Neural cell (in vitro differentiated cells): ENCODE results near the gene KMT2B.

Source experiments
- EP300 ChIP-seq: fragments of 450-650 bp; conservative IDR thresholded peaks from 2 replicates; pipeline ENCODE4 v1.6.1; 2014; ENCODE audit warnings: antibody characterized with exemption, mild to moderate bottlenecking, moderate library complexity; ENCODE audit not compliant: poor library complexity, severe bottlenecking
- EZH2 ChIP-seq: fragments of 200-600, 300-800 bp; shearing (Covaris generic), sonication (generic); IDR thresholded peaks from 2 replicates; pipeline ENCODE4 v1.6.1; 2014; ENCODE audit warnings: antibody characterized with exemption, low read length, borderline replicate concordance, mild to moderate bottlenecking; ENCODE audit not compliant: insufficient read depth, poor library complexity, severe bottlenecking
- POLR2AphosphoS5 ChIP-seq: IDR thresholded peaks from 2 replicates; pipeline ENCODE4 v1.6.1; 2012
- TF ChIP-seq, protein P1 (sequence below): fragments of 450-650 bp; IDR thresholded peaks from 2 replicates; pipeline ENCODE4 v1.5.1; 2014; ENCODE audit warnings: antibody characterized with exemption, mild to moderate bottlenecking, moderate library complexity; ENCODE audit not compliant: poor library complexity, severe bottlenecking

DNA sequence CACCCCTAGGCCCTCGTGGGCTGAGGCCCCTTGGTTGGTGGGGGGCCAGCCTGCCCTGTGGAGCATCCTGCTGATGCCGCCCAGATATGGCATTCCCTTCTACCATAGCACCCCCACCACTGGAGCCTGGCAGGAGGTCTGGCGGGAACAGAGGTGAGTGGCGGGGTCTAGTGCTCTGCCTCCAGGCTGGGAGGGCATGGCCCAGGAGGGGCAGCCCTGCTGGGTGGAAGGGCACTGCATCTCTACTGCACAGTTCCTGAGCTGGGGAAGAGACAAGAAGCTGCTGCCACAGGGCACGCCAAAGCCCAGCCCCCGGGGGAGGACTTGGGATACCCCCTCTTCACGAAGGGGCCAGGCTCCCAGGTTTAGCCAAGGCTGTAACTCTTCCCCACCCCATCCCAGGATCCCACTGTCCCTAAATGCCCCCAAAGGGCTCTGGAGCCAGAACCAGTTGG is 2.4 kb upstream of the KMT2B start:
- TF ChIP-seq, protein P1, sequence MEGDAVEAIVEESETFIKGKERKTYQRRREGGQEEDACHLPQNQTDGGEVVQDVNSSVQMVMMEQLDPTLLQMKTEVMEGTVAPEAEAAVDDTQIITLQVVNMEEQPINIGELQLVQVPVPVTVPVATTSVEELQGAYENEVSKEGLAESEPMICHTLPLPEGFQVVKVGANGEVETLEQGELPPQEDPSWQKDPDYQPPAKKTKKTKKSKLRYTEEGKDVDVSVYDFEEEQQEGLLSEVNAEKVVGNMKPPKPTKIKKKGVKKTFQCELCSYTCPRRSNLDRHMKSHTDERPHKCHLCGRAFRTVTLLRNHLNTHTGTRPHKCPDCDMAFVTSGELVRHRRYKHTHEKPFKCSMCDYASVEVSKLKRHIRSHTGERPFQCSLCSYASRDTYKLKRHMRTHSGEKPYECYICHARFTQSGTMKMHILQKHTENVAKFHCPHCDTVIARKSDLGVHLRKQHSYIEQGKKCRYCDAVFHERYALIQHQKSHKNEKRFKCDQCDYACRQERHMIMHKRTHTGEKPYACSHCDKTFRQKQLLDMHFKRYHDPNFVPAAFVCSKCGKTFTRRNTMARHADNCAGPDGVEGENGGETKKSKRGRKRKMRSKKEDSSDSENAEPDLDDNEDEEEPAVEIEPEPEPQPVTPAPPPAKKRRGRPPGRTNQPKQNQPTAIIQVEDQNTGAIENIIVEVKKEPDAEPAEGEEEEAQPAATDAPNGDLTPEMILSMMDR: no peak
- no peak for TF ChIP-seq POLR2AphosphoS5
- TF ChIP-seq EZH2: no peak
- TF ChIP-seq EP300: no peak
